Upper lobe of left lung (tissue), 4 donors: Measurements from ENCODE around the gene CACNA1D.

Experiments
- POLR2A ChIP-seq, 4 donors: fragments of 450-650 bp; IDR thresholded peaks; one replicate each; pipeline ENCODE4 v1.5.1; 2016 to 2017; ENCODE audit warnings: antibody characterized with exemption in 4 of 4, mild to moderate bottlenecking in 2 of 4
- TF ChIP-seq, protein P1 (sequence below), 6 experiments: fragments of 450-650 bp in 4 of 6; fragments of 200-600 bp in 2 of 6; sonication (generic) in 2 of 6; IDR thresholded peaks; one replicate each; pipeline ENCODE4 v1.5.1; 2016 to 2019; ENCODE audit warnings: antibody characterized with exemption in 6 of 6

DNA sequence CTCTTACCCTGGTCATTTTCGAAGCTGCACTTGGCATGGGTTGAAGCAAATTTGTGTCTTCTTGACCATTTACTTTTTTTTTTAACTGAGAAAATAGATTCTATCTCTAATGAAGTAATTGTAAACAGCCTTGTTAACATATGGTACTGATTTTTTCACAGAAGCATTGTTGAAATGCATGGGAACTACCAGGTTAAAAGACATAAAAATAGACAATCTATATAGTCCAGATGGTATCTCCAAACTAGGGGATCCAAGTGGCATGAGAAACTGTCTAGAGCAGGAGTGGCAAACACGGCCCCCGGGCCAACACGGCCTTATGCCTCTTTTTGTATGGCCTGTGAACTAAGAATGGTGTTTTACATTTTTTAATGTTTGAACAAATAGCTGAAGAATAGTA, 41.9 kb downstream of the CACNA1D start:
- TF ChIP-seq, protein P1, sequence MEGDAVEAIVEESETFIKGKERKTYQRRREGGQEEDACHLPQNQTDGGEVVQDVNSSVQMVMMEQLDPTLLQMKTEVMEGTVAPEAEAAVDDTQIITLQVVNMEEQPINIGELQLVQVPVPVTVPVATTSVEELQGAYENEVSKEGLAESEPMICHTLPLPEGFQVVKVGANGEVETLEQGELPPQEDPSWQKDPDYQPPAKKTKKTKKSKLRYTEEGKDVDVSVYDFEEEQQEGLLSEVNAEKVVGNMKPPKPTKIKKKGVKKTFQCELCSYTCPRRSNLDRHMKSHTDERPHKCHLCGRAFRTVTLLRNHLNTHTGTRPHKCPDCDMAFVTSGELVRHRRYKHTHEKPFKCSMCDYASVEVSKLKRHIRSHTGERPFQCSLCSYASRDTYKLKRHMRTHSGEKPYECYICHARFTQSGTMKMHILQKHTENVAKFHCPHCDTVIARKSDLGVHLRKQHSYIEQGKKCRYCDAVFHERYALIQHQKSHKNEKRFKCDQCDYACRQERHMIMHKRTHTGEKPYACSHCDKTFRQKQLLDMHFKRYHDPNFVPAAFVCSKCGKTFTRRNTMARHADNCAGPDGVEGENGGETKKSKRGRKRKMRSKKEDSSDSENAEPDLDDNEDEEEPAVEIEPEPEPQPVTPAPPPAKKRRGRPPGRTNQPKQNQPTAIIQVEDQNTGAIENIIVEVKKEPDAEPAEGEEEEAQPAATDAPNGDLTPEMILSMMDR (IDR thresholded peaks at IDR 0.05) = no peak
- TF ChIP-seq POLR2A (IDR thresholded peaks at IDR 0.05) = no peak
